ENCODE measurements around the gene EIF2B4.

DNA sequence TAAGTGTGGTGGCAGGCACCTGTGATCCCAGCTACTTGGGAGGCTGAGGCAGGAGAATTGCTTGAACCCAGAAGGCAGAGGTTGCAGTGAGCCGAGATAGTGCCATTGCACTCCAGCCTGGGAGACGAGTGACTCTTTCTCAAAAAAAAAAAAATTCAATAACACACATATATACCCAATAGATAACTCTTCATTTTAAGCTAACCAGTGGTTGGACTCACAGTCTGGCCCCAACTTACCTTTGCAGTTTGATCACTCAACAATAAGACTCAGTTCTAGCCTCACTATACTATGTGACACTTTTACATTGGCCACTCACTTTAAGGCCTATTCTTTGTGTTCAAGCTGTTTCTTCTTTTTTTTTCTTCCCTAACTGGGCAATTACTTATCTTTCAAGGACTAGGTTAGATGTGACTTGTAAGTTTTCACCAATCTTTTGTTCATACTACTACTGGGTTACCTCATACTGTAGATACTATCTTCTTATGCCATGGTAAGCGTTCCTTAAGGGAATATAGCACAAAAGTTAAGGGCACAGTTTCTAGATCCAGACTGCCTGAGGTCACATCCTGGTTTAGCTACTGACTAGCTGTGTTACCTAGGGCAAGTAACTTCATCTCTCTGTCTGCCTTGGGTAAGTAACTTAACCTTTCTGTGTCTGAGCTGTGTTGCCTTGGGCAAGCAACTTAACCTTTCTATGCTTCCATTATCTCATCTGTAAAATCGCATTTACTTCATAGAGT lies 7.3 kb downstream of the EIF2B4 start:
- TF ChIP-seq, protein P1, sequence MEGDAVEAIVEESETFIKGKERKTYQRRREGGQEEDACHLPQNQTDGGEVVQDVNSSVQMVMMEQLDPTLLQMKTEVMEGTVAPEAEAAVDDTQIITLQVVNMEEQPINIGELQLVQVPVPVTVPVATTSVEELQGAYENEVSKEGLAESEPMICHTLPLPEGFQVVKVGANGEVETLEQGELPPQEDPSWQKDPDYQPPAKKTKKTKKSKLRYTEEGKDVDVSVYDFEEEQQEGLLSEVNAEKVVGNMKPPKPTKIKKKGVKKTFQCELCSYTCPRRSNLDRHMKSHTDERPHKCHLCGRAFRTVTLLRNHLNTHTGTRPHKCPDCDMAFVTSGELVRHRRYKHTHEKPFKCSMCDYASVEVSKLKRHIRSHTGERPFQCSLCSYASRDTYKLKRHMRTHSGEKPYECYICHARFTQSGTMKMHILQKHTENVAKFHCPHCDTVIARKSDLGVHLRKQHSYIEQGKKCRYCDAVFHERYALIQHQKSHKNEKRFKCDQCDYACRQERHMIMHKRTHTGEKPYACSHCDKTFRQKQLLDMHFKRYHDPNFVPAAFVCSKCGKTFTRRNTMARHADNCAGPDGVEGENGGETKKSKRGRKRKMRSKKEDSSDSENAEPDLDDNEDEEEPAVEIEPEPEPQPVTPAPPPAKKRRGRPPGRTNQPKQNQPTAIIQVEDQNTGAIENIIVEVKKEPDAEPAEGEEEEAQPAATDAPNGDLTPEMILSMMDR (IDR thresholded peaks at IDR 0.05) = no peak
- TF ChIP-seq POLR2A (IDR thresholded peaks at IDR 0.05) = no peak
